HG03354 (cell line): ENCODE measurements around the gene SHPK.

Source experiments
- ATAC-seq: cut with Tn5 transposase; IDR thresholded peaks from one replicate; pipeline ENCODE4 v1.9.1; 2021; ENCODE audit warnings: mild to moderate bottlenecking; ENCODE audit not compliant: unreplicated experiment, poor library complexity, severe bottlenecking

SHPK gene

GRCh38 chr17:3559270-3559645 is 76.8 kb downstream of the SHPK start:
- ATAC-seq: no peak

GRCh38 chr17:3558603-3559269 is 77.3 kb downstream of the SHPK start:
- ATAC-seq: peak; percentile 82
